HEK293 (cell line): ENCODE measurements around the gene CCDC87.
"Not testable (repeated sequence)": the region's sequence is repeated elsewhere in the genome, so short reads cannot be mapped to it uniquely, and the experiment has no call there.

Source experiments
- CTCF ChIA-PET: fragments of 350-600 bp; formaldehyde crosslinking; extraction: SDS; loops from one replicate; lab custom pipeline; 2021; ENCODE audit warnings: antibody characterized with exemption; lab: Yijun Ruan, JAX
- POLR2A ChIA-PET: fragments of 300-600 bp; formaldehyde crosslinking; extraction: SDS; loops from one replicate; lab custom pipeline; 2020; ENCODE audit warnings: antibody characterized with exemption, inconsistent platforms; lab: Yijun Ruan, JAX
- H3K27ac ChIP-seq: fragments of 200-500 bp; sonication (Bioruptor generic); 2 replicates; pipeline ENCODE4 v1.5.1; 2014; ENCODE audit warnings: low read depth, low read length, control low read depth, inconsistent platforms; ENCODE audit errors: extremely low read depth
- H3K36me3 ChIP-seq, 2 experiments: fragments of 200-500 bp in 1 of 2; sonication (Bioruptor generic) in 1 of 2; 1 replicate in 1 of 2; 2 replicates in 1 of 2; pipeline ENCODE4 v1.5.1; 2014 to 2017; ENCODE audit warnings: inconsistent platforms in 2 of 2, low read length in 2 of 2; ENCODE audit not compliant: control insufficient read depth in 2 of 2, insufficient read depth in 1 of 2
- H3K4me1 ChIP-seq: fragments of 200-500 bp; sonication (Bioruptor generic); 2 replicates; pipeline ENCODE4 v1.5.1; 2014; ENCODE audit warnings: mild to moderate bottlenecking, low read length, inconsistent platforms; ENCODE audit not compliant: control insufficient read depth, insufficient read depth
- H3K4me3 ChIP-seq: 2 replicates; pipeline ENCODE4 v1.5.1; 2011; ENCODE audit warnings: low read depth, mild to moderate bottlenecking, control low read depth, low read length, moderate library complexity
- H3K9me3 ChIP-seq: fragments of 200-500 bp; sonication (Bioruptor generic); 2 replicates; pipeline ENCODE4 v1.5.1; 2014; ENCODE audit warnings: low read depth, low read length, inconsistent platforms; ENCODE audit not compliant: control insufficient read depth, insufficient read depth
- GLIS2 ChIP-seq: fragments of 450-650 bp; formaldehyde crosslinking; IDR thresholded peaks from 2 replicates; pipeline ENCODE4 v1.5.1; 2016; ENCODE audit warnings: missing biosample characterization, missing genetic modification characterization
- HOXC10 ChIP-seq: sonication (generic); formaldehyde crosslinking; IDR thresholded peaks from 2 replicates; pipeline ENCODE4 v1.8.1; 2023; ENCODE audit warnings: mild to moderate bottlenecking, missing genetic modification reagents
- HOXD13 ChIP-seq: sonication (generic); formaldehyde crosslinking; IDR thresholded peaks from 2 replicates; pipeline ENCODE4 v1.8.0; 2022; ENCODE audit warnings: missing genetic modification reagents, borderline replicate concordance
- PRDM1 ChIP-seq: fragments of 450-650 bp; formaldehyde crosslinking; IDR thresholded peaks from 2 replicates; pipeline ENCODE4; 2016; ENCODE audit warnings: missing biosample characterization, missing genetic modification characterization
- PRDM10 ChIP-seq: fragments of 450-650 bp; formaldehyde crosslinking; IDR thresholded peaks from 2 replicates; pipeline ENCODE4 v1.5.1; 2016; ENCODE audit warnings: missing biosample characterization, missing genetic modification characterization
- PRDM2 ChIP-seq: fragments of 450-650 bp; formaldehyde crosslinking; IDR thresholded peaks from 2 replicates; pipeline ENCODE4 v1.5.1; 2016; ENCODE audit warnings: missing biosample characterization, missing genetic modification characterization, borderline replicate concordance
- ZBTB1 ChIP-seq: fragments of 450-650 bp; formaldehyde crosslinking; IDR thresholded peaks from 2 replicates; pipeline ENCODE4 v1.5.1; 2016; ENCODE audit warnings: missing biosample characterization, missing genetic modification characterization
- ZBTB8A ChIP-seq: fragments of 450-650 bp; formaldehyde crosslinking; IDR thresholded peaks from 2 replicates; pipeline ENCODE4 v1.5.1; 2016; ENCODE audit warnings: missing biosample characterization, missing genetic modification characterization
- ZNF146 ChIP-seq: fragments of 450-650 bp; formaldehyde crosslinking; IDR thresholded peaks from 2 replicates; pipeline ENCODE4 v1.5.1; 2016; ENCODE audit warnings: missing biosample characterization, missing genetic modification characterization
- ZNF174 ChIP-seq: fragments of 450-650 bp; formaldehyde crosslinking; IDR thresholded peaks from 2 replicates; pipeline ENCODE4 v1.5.0; 2017; ENCODE audit warnings: missing biosample characterization, mild to moderate bottlenecking, missing genetic modification characterization
- ZNF175 ChIP-seq: fragments of 450-650 bp; formaldehyde crosslinking; IDR thresholded peaks from 2 replicates; pipeline ENCODE4 v1.5.1; 2016; ENCODE audit warnings: missing biosample characterization, missing genetic modification characterization
- ZNF184 ChIP-seq: fragments of 450-650 bp; IDR thresholded peaks from 2 replicates; pipeline ENCODE4 v1.5.1; 2018; ENCODE audit warnings: missing biosample characterization, mild to moderate bottlenecking, missing genetic modification characterization
- ZNF266 ChIP-seq: fragments of 450-650 bp; formaldehyde crosslinking; IDR thresholded peaks from 2 replicates; pipeline ENCODE4 v1.5.1; 2016; ENCODE audit warnings: missing biosample characterization, missing genetic modification characterization, low read depth
- ZNF426 ChIP-seq: fragments of 450-650 bp; formaldehyde crosslinking; IDR thresholded peaks from 2 replicates; pipeline ENCODE4 v1.5.1; 2017; ENCODE audit warnings: missing biosample characterization, missing genetic modification characterization, mild to moderate bottlenecking, inconsistent platforms, moderate library complexity
- ZNF501 ChIP-seq: fragments of 450-650 bp; formaldehyde crosslinking; IDR thresholded peaks from 2 replicates; pipeline ENCODE4 v1.5.1; 2016; ENCODE audit warnings: missing biosample characterization, missing genetic modification characterization
- ZNF596 ChIP-seq: fragments of 450-650 bp; IDR thresholded peaks from 2 replicates; pipeline ENCODE4 v1.5.0; 2018; ENCODE audit warnings: missing biosample characterization, mild to moderate bottlenecking, missing genetic modification characterization, moderate library complexity
- ZNF626 ChIP-seq: fragments of 450-650 bp; sonication (Bioruptor Pico); formaldehyde crosslinking; IDR thresholded peaks from 2 replicates; pipeline ENCODE4 v1.5.1; 2018; ENCODE audit warnings: missing biosample characterization, missing genetic modification characterization, inconsistent platforms
- ZNF670 ChIP-seq: fragments of 450-650 bp; formaldehyde crosslinking; IDR thresholded peaks from 2 replicates; pipeline ENCODE4 v1.5.1; 2016; ENCODE audit warnings: missing biosample characterization, missing genetic modification characterization, low read depth
- ZXDB ChIP-seq: fragments of 450-650 bp; formaldehyde crosslinking; IDR thresholded peaks from 2 replicates; pipeline ENCODE4 v1.5.1; 2016; ENCODE audit warnings: missing biosample characterization, missing genetic modification characterization
- TF ChIP-seq, protein P1 (sequence below): fragments of 450-650 bp; formaldehyde crosslinking; IDR thresholded peaks from 2 replicates; pipeline ENCODE4 v1.5.1; 2016; ENCODE audit warnings: missing biosample characterization, missing genetic modification characterization

The CCDC87 gene

DNA sequence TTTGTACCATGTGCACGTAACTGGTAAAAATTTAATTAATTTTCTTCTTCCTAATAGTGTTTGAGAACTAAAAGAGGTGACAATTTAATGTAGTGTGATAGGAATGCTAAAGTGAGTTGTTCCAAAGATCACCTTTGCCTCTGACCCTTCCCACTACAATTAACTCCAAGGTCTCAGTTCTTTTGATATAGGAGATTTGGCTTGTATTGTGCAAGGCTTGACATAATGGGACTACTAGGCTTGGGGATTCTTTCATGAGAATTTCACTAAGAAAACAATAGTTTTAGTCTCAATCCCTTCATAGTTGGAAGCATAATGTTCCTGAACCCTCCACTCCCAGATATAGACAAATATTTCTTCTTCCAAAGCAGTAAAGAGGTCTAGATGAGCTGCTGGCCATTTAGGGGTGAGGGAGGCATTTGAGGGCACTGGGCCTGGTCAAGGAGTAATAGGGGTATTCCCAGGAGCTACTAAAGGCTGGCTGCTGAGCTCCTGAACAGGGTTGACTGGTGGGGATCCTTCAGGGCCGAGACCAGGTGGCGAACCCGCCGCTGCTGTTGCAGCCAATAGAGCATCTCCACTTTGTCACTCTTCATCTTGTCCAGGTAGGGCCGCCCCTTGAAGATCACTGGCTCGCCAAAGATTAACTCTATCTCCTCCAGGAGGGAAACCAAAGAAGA, 2.7 kb downstream of the CCDC87 start (continued):
- no peak for TF ChIP-seq PRDM2 (tag by site-specific recombination)
- TF ChIP-seq, all 188 proteins: peak for 0

GRCh38 chr11:66589315-66589714, 3.5 kb downstream of the CCDC87 start:
- H3K9me3 ChIP-seq, POLR2A ChIA-PET, H3K4me3 ChIP-seq, H3K4me1 ChIP-seq, H3K36me3 ChIP-seq, H3K27ac ChIP-seq: not testable (repeated sequence)
- CTCF ChIA-PET, result interaction anchor here (0.6 to 4.5 kb wide), 3 partner anchors 9 to 330 kb away, joined by 3 to 49 read pairs (median 3); no protein-coding TSS in a partner anchor

GRCh38 chr11:66586136-66586535, 6.7 kb downstream of the CCDC87 start:
- CTCF ChIA-PET, result interaction anchor here (1.1 kb wide), 1 partner anchor 8 kb away, joined by 3 read pairs; no protein-coding TSS in a partner anchor
- Histone ChIP-seq H3K4me3 (no peak overlapping the region), H3K27ac (no peak overlapping the region), H3K4me1 (no peaks in the 10 kb centered on the region), H3K9me3 (no peaks in the 10 kb centered on the region)
- POLR2A ChIA-PET, result interaction anchor here (1.2 kb wide), 1 partner anchor 31 kb away, joined by 3 read pairs; no protein-coding TSS in a partner anchor
- no peak for TF ChIP-seq ZNF626 (tag by site-specific recombination)
- no peak for TF ChIP-seq ZNF184 (tag by site-specific recombination)
- no peak for TF ChIP-seq ZNF146 (tag by site-specific recombination)
- TF ChIP-seq ZBTB8A, result no peak
- TF ChIP-seq, protein P1, sequence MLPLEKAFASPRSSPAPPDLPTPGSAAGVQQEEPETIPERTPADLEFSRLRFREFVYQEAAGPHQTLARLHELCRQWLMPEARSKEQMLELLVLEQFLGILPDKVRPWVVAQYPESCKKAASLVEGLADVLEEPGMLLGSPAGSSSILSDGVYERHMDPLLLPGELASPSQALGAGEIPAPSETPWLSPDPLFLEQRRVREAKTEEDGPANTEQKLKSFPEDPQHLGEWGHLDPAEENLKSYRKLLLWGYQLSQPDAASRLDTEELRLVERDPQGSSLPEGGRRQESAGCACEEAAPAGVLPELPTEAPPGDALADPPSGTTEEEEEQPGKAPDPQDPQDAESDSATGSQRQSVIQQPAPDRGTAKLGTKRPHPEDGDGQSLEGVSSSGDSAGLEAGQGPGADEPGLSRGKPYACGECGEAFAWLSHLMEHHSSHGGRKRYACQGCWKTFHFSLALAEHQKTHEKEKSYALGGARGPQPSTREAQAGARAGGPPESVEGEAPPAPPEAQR (tag by site-specific recombination), result no peak
- no peak for TF ChIP-seq ZNF426 (tag by site-specific recombination)
- TF ChIP-seq ZNF174 (tag by site-specific recombination), result no peak
- TF ChIP-seq ZBTB1, result no peak
- no peak for TF ChIP-seq ZNF596 (tag by site-specific recombination)
- TF ChIP-seq PRDM10 (tag by site-specific recombination), result no peak
- TF ChIP-seq ZNF670, result no peak
- no peak for TF ChIP-seq PRDM1
- TF ChIP-seq GLIS2 (tag by site-specific recombination), result no peak
- TF ChIP-seq ZNF501, result no peak
- TF ChIP-seq HOXD13, result no peak
- TF ChIP-seq ZNF266, result no peak
- no peak for TF ChIP-seq ZXDB (tag by site-specific recombination)
- no peak for TF ChIP-seq ZNF175 (tag by site-specific recombination)
- no peak for TF ChIP-seq HOXC10 (CRISPR knock-in tag)
- TF ChIP-seq, all 188 proteins: peak for 0
- no peaks in the 10 kb centered on the region for H3K36me3 ChIP-seq
